Stomach (tissue), 9 donors: ENCODE results near the gene CMTM4. TPM values are rescaled to one million over a fixed set of nuclear protein-coding genes. Genes with fewer than 3 reads are reported as not detected.
A peak's percentile ranks its signal among the peaks of the same experiment; 100 is the strongest.

ENCODE experiments used
- DNase-seq, 2 donors: peaks; one replicate each; pipeline versions ENCODE4 v3.0.0 to v3.0.0-alpha.2; 2013 to 2019
- H3K27ac ChIP-seq, 5 donors: fragments of 200-600 bp in 4 of 5; sonication (generic) in 4 of 5; one replicate each; pipeline ENCODE4 v1.5.1; 2013 to 2019; ENCODE audit warnings: mild to moderate bottlenecking in 1 of 5, moderate library complexity in 1 of 5
- H3K27me3 ChIP-seq, 3 donors: fragments of 200-600 bp; sonication (generic); one replicate each; pipeline ENCODE4 v1.5.1; 2017 to 2019; ENCODE audit warnings: mixed run types in 1 of 3
- H3K36me3 ChIP-seq, 4 donors: fragments of 200-600 bp; sonication (generic); 1 replicate in 3 of 4; 2 replicates in 1 of 4; pipeline ENCODE4 v1.5.1; 2016 to 2019
- H3K4me1 ChIP-seq, 4 donors: fragments of 200-600 bp; sonication (generic); one replicate each; pipeline ENCODE4 v1.5.1; 2016 to 2019
- H3K4me3 ChIP-seq, 4 donors: fragments of 200-600 bp; sonication (generic) in 3 of 4; one replicate each; pipeline ENCODE4 v1.5.1; 2016 to 2019; ENCODE audit warnings: mild to moderate bottlenecking in 1 of 4
- H3K9me3 ChIP-seq, 4 donors: fragments of 200-600 bp; sonication (generic); one replicate each; pipeline ENCODE4 v1.5.1; 2016 to 2019
- EP300 ChIP-seq: sonication (generic); formaldehyde crosslinking; IDR thresholded peaks from one replicate; pipeline ENCODE4 v1.6.1; 2017; ENCODE audit warnings: antibody characterized with exemption
- POLR2A ChIP-seq, 4 donors: fragments of 450-650 bp; IDR thresholded peaks; one replicate each; pipeline ENCODE4 v1.6.1; 2016; ENCODE audit warnings: antibody characterized with exemption in 4 of 4, control low read depth in 2 of 4, mild to moderate bottlenecking in 1 of 4, moderate library complexity in 1 of 4
- POLR2AphosphoS5 ChIP-seq, 3 donors: sonication (generic); formaldehyde crosslinking; IDR thresholded peaks; one replicate each; pipeline ENCODE4 v1.6.1; 2016; ENCODE audit warnings: antibody characterized with exemption in 3 of 3
- WGBS, 5 donors: extraction: QIAGEN DNeasy Blood & Tissue Kit in 3 of 5; methylation state at CpG; one replicate each; pipeline versions ENCODE4 v1.1.5 to v1.1.7; 2013 to 2018; 5-methylcytosine and 5-hydroxymethylcytosine counted together
- intact Hi-C: fragments of 100-400 bp; cut with DNase I; formaldehyde crosslinking; loops from one replicate; pipeline ENCODE4 v1.15.1; 2023; ENCODE audit warnings: low total_unique reads
- polyA plus RNA-seq, 3 donors: library from polyadenylated mRNA; stranded (reverse); fragments of 200-250 nt; gene quantifications; one replicate each; pipeline ENCODE4 v1.2.3, GENCODE V29; 2013
- total RNA-seq, 5 donors: library from RNA; depleted of rRNA; stranded (reverse); fragments of >200 nt; gene quantifications; one replicate each; pipeline versions ENCODE4 v1.1.0 to v1.2.3, GENCODE V29; 2014 to 2016
- TF ChIP-seq, protein P1 (sequence below), 7 experiments: fragments of 450-650 bp in 4 of 7; fragments of 200-600 bp in 3 of 7; sonication (generic) in 3 of 7; IDR thresholded peaks; one replicate each; pipeline ENCODE4 v1.5.1; 2016 to 2019; ENCODE audit warnings: antibody characterized with exemption in 7 of 7, control low read depth in 2 of 7, mild to moderate bottlenecking in 1 of 7
- donor health status: healthy with polysubstance abuse.
- donor health status: Bipolar disorder and iron deficiency.
- donor health status: healthy.

CMTM4 gene
- total and polyA plus RNA-seq, 8 donors, result 10.5 to 244 (median 42.1) TPM

GRCh38 chr16:66603537-66604375, 92.8 kb downstream of the CMTM4 start:
- Histone ChIP-seq H3K36me3 (no peaks in the 10 kb centered on the region), H3K4me1 (peaks cover 26 to 52% (median 44%) of the 10 kb centered on the region in 4 donors), H3K9me3 (no peaks in the 10 kb centered on the region), H3K4me3 (peak overlapping the region; percentile 58 to 76 (median 67)), H3K27me3 (peaks cover 0 to 20% (median 7%) of the 10 kb centered on the region in 3 donors), H3K27ac (peak overlapping the region; percentile 23 to 92 (median 85))
- intact Hi-C loops, result loop anchor here (5.0 kb wide), 1 partner anchor 196 kb away; no protein-coding TSS in a partner anchor
- whole genome bisulfite sequencing, 5 donors, result 18 to 46% (median 36%) methylated on average over 32 of the region's 32 CpGs
- DNase-seq, result peak; percentile 37 to 90
- TF ChIP-seq EP300 (no peak), POLR2AphosphoS5 (IDR thresholded peaks at IDR 0.05) (peak in 1 of 3 donors; percentile 14)

DNA sequence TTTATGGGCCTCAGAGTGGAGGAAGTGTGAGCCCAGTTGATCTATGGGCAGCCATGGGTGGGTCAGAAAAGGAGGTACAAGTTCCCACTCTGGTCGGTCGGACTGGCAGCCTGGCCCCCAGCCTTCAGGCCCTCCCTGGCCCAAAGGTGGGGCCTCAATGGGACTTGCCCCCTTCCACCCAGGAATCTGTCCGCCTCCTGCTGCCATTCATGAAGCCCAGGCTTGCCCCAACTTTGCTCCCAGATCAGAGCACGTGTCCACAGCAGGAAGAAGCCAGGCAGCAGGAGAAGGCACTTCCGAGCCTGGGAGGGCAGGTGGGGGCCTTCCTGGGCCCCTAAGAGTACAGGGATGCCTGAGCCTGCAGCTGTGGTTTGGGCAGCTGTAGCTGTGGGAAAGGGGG, 95.1 kb downstream of the CMTM4 start:
- no peaks in the 10 kb centered on the region for H3K9me3 ChIP-seq
- WGBS, 5 donors, result 93 to 98% (median 94%) methylated on average over 5 of the region's 5 CpGs
- H3K4me1 ChIP-seq, result peaks cover 24 to 32% (median 31%) of the 10 kb centered on the region in 4 donors
- DNase-seq, result no peak
- H3K4me3 ChIP-seq, result no peak overlapping the region
- intact Hi-C loops, result loop anchor here (5.0 kb wide), 1 partner anchor 194 kb away; no protein-coding TSS in a partner anchor
- TF ChIP-seq POLR2A (IDR thresholded peaks at IDR 0.05) (no peak), EP300 (no peak), POLR2AphosphoS5 (IDR thresholded peaks at IDR 0.05) (no peak)
- TF ChIP-seq, protein P1, sequence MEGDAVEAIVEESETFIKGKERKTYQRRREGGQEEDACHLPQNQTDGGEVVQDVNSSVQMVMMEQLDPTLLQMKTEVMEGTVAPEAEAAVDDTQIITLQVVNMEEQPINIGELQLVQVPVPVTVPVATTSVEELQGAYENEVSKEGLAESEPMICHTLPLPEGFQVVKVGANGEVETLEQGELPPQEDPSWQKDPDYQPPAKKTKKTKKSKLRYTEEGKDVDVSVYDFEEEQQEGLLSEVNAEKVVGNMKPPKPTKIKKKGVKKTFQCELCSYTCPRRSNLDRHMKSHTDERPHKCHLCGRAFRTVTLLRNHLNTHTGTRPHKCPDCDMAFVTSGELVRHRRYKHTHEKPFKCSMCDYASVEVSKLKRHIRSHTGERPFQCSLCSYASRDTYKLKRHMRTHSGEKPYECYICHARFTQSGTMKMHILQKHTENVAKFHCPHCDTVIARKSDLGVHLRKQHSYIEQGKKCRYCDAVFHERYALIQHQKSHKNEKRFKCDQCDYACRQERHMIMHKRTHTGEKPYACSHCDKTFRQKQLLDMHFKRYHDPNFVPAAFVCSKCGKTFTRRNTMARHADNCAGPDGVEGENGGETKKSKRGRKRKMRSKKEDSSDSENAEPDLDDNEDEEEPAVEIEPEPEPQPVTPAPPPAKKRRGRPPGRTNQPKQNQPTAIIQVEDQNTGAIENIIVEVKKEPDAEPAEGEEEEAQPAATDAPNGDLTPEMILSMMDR (IDR thresholded peaks at IDR 0.05), result no peak
- no peak overlapping the region for H3K27ac ChIP-seq
- H3K27me3 ChIP-seq, result peaks cover 0 to 20% (median 7%) of the 10 kb centered on the region in 3 donors
- no peaks in the 10 kb centered on the region for H3K36me3 ChIP-seq

DNA sequence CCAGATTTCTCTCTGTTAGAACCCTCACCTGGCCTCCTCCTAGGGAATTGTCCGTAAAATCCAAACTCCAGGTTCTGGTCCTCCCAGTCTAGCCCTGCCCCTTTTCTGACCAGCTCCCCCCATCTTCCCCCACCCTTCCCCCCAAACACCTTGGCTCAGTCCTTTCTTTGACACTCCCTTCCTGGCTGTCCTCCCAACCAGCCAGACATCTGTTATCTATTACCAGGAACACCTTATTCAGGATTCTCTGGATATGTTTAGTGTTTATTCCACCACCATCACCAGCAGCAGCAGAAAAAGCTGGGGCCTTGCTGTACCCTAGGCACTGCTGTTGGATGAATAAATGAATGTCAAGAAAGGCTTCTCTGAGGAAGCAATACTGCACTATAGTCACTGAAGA, 96.1 kb downstream of the CMTM4 start:
- Histone ChIP-seq H3K27ac (no peak overlapping the region), H3K4me1 (peaks cover 14 to 22% (median 22%) of the 10 kb centered on the region in 4 donors), H3K27me3 (peaks cover 0 to 17% (median 6%) of the 10 kb centered on the region in 3 donors), H3K9me3 (no peaks in the 10 kb centered on the region), H3K36me3 (no peaks in the 10 kb centered on the region), H3K4me3 (no peak overlapping the region)
- TF ChIP-seq, protein P1 (IDR thresholded peaks at IDR 0.05), result no peak
- TF ChIP-seq POLR2A (IDR thresholded peaks at IDR 0.05) (no peak), POLR2AphosphoS5 (IDR thresholded peaks at IDR 0.05) (no peak), EP300 (no peak)
- intact Hi-C loops, result loop anchor here (5.0 kb wide), 1 partner anchor 193 kb away; no protein-coding TSS in a partner anchor
- 89 to 100% (median 95%) methylated on average over 1 of the region's 1 CpG for WGBS, 5 donors
- no peak for DNase-seq

DNA sequence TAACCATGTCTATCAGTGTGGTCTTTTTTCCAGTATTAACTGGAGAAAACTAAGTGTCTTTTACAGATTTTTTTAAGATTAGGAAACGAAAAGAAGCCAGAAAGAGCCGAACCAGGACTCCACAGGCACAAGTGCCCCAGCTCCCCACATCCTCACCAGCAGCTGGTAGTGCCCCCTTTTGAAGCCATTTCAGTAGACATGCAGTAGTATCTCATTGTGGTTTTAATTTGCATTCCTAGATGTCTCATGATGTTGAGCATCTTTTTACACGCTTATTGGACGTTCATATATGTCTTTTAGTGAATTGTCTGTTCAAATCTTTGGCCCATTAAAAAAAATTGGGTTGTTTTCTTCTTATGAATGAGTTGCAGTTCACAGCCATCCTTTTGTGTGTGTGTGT, 96.8 kb downstream of the CMTM4 start:
- Histone ChIP-seq H3K36me3 (no peaks in the 10 kb centered on the region), H3K27me3 (peaks cover 0 to 10% (median 0%) of the 10 kb centered on the region in 3 donors), H3K27ac (no peak overlapping the region), H3K4me3 (no peak overlapping the region), H3K4me1 (peaks cover 11 to 16% (median 14%) of the 10 kb centered on the region in 4 donors), H3K9me3 (no peaks in the 10 kb centered on the region)
- no peak for DNase-seq
- intact Hi-C loops, result loop anchor here (5.0 kb wide), 1 partner anchor 192 kb away; no protein-coding TSS in a partner anchor
- WGBS, 5 donors, result 90 to 96% (median 95%) methylated on average over 4 of the region's 4 CpGs
- TF ChIP-seq, protein P1 (IDR thresholded peaks at IDR 0.05), result no peak
- TF ChIP-seq EP300, result no peak
- no peak for TF ChIP-seq POLR2A (IDR thresholded peaks at IDR 0.05)
- TF ChIP-seq POLR2AphosphoS5 (IDR thresholded peaks at IDR 0.05), result no peak
